Left colon (tissue), 2 donors: ENCODE data around the gene MED29. TPM values are rescaled to one million over a fixed set of nuclear protein-coding genes. Genes with fewer than 3 reads are reported as not detected.

ENCODE experiments used
- ATAC-seq: fragments of 200-7000 bp; cut with Tn5 transposase; one replicate; pipeline ENCODE4 v1.9.1; 2020; ENCODE audit warnings: mild to moderate bottlenecking, moderate library complexity
- DNase-seq, 2 donors: peaks; one replicate each; pipeline ENCODE4 v3.0.0-alpha.2; 2020
- intact Hi-C, 2 donors: fragments of 100-400 bp; cut with DNase I in 1 of 2; cut with micrococcal nuclease in 1 of 2; formaldehyde crosslinking; loops; one replicate each; pipeline versions ENCODE4 v1.11.2 to v1.14.0; 2022; cut with DNase I, micrococcal nuclease
- total RNA-seq, 2 donors: library from RNA; stranded (reverse); fragmentation: NEBNext Ultra II Directional; extraction: Animal tissue kit (Norgen Biotek cat#: 25700); gene quantifications; one replicate each; pipeline ENCODE4 v1.2.1, GENCODE V29; 2021
- donor health status: DM: no; HTN: no; CAD: no.
- donor health status: DM: yes; HTN: yes; CAD: no.

MED29 gene
- total RNA-seq, 2 donors from 2014 or later, result 30.4 to 32.4 TPM

DNA sequence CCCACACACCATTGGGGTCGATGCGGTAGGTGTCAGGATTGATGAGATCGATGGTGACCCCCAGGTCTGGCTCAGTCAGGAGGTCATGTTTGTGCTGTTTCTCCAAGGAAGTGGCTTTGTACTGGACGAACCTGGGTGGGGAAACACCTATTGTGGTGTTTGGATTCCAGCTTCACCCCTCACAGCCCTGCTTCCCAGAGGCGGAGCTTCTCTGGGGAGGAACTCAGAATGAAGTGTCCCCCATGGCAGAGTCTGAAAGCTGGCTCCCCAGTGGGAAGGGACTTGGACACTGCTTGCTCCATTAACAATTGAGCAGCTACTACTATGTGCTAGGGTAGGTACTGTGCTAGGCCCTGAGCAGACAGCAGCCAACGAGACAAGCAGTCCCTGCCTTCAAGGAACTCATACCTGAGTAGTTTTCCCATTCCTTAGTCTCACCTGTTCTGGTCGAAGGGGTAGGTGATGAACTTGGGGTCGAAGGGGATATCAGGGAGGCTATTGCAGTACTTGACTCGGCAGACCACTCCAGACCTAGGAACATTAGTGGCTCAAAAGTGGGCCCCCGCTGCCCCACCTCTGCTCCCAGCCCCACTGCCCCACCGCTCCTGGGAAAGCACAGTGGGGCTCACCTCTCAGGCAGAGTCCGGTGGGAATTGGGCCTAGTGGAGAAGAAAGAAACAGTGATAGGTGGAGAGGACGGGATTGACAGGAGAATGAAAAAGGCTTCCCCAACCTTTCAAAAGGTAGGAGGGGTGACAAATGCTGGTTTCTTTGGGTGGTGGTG is 1.4 kb upstream of the MED29 start:
- no peak for ATAC-seq
- no peak for DNase-seq
- intact Hi-C loops, result no loop called here

DNA sequence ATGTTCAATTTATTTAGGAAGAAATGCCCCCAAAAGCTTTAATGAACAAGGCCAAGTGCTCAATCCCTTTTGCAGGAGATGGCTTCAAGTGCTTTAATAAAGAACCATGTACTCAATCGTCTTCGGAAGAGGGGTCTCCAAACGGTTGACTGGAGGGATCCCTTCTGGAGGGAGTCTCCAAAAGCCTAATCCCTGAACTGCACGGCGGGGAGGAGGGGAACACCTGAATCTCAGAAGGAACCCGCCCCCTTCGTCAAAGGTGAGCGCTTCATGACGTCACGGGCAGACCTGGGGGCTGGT is 777 bp upstream of the MED29 start:
- ATAC-seq (peak; percentile 43), DNase-seq (no peak)
- intact Hi-C loops, result no loop called here

DNA sequence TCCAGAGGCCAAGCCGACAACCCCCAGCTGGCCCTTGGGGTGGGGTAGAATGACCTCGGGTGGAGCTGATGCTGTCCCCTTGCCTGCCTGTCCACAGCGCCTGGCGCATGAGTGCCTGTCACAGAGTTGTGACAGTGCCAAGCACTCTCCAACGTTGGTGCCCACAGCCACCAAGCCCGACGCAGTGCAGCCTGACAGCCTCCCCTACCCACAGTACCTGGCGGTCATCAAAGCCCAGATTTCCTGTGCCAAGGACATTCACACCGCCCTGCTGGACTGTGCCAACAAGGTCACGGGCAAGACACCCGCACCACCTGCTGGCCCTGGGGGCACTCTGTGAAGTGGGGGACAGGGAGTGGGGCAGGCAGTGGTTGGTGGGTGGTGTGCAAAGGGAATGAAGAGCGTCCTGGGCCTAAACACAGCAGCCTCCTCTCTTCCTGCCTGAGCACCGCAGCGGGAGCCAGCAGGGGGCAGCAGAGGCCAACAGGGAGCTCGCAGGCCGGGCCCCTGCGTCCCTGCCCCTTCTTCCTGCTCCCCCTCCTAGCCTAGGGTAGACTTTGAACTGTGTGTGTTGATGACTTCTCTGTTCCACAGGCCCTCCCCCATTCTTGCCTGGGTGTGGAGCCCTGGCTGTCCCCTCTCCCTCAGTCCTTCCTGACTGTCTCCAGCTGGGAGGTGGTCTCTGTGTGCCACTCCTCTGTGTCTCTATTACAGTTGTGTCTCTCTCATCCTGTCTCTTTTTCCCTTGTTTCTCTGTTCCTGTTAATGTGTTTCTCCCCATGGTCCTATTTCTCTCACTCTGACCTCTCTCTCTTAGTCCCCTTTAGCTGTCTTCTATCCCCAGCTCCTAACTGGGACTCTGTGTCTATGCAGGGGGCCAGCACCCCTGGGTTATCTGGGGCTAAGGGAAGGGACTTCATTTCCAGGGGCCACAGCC is 6.5 kb downstream of the MED29 start:
- intact Hi-C loops, result no loop called here
- ATAC-seq (peak; percentile 70), DNase-seq (peak; percentile 91 to 97)

DNA sequence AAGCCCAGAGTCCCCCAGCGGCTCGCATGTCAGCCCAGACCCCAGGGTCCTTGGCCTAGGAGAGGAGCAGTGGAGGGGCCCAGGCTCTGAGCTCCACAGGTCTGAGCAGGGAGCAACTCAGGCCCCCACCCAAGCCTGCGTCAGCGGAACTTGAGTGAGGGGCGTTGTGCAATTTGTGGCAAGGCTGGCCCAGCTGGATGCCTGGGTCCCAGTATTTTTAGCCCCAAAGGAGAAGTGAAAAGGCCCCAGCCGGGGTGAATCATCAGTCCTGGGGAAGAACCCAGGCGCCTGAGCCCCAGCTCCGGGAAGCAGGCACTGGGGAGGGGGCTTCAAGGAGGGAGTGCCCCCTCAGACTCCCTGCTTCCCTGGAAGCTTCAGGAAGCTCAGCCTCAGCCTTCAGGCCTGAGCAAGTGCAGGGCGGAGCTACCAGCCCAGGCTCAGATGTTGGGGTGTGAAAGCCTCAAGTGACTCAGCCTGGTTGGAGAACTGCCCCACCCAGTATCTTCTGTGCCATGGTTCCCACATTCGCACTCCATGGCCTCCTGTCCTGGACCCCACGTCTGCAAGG is 7.2 kb downstream of the MED29 start:
- intact Hi-C loops, result no loop called here
- peak; percentile 78 to 93 for DNase-seq
- ATAC-seq, result peak; percentile 62

DNA sequence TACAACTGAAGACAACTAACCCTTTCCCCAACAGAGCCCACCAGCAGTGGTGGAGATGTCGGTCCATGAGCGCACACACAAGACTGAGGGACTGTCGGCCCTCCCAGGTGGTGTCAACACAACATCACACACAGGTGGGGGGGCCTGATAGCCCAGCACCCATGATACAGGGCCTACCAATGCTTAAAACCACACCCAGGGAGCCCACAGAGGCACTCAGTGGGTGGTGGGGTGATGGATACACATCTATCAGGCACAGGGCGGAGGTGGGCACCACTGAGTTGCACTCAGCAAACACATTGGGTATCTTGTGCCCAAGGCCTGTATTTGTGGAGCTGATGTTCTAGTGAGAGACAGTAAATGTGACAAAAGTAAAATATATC is 8.5 kb downstream of the MED29 start:
- ATAC-seq (no peak), DNase-seq (peak in 1 of 2 donors; percentile 24)
- intact Hi-C loops, result no loop called here

DNA sequence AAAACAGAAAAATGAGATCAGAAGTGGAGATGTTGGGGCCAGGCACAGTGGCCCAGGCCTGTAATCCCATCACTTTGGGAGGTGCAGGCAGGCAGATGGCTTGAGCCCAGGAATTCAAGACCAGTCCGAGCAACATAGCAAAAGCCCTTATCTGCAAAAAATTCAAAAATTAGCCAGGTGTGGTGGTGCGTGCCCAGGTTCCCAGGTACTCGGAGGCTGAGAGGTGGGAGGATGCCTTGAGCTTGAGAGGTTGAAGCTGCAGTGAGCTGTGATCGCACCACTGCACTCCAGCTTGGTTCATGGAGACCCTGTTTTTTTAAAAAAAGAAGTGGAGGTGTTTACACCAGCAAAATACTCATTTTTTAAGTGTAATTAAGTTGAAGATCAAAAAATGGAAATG is 8.9 kb downstream of the MED29 start:
- ATAC-seq, result no peak

DNA sequence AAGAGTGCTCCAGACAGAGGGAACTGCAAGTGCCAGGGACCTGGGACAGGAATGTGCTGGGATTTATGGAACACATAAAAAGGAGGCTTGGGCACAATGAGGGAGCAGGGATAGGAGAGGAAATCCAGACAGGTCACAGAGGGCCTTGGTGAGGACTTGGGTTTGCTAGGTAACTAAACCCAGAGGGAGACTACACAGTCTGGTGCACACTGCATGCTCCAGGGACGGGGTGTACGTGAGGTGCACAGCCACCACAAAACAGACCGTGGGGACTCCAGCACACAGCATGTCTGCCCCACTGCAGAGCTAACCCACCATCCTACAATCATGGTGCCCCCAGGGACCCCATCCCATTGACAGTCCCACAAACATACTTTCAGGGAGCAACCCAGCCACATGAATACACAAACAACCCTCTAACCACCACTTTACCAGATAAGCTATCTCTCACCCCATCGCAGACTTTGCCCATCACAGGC is 9.9 kb downstream of the MED29 start:
- intact Hi-C loops, result no loop called here
- ATAC-seq, result no peak
- no peak for DNase-seq

More for the DNA sequence above, 8.9 kb downstream of the MED29 start:
- DNase-seq, result no peak
- intact Hi-C loops, result no loop called here

DNA sequence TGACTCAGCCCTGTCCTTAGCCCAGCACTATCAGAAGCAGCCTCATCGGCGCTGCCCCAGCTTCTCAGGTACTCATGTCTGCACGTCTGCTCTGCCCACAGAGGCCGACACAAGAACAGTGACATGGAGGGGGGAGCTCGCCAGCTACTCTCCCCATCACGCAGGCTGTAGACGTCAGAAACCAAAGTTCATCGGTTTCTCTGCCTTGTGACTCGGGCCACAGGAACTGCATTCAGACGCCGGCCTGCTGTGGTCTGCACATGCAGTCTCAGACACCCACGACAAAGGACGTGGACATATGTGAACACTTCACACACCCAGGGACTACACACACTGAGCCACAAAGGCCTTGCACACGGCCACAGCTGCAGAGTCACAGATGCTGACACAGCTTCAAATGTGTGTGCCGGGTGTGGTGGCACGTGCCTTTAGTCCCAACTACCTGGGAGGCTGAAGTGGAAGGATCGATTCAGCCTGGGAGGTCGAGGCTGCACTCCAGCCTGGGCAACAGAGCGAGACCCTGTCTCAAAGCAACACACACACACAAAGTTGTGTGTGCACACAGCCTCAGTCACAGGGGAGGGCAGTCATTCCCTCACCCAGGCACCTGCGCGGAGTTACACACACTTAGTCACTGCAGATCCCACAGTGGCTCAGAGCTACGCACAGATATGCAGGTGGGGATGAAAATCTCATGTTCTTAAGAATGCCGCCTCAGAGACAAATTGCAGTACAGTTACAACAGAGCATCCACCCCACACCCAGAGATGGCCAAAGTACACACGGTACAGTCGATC is 10.6 kb downstream of the MED29 start:
- DNase-seq, result peak; percentile 84 to 91
- intact Hi-C loops, result no loop called here
- peak; percentile 43 for ATAC-seq

DNA sequence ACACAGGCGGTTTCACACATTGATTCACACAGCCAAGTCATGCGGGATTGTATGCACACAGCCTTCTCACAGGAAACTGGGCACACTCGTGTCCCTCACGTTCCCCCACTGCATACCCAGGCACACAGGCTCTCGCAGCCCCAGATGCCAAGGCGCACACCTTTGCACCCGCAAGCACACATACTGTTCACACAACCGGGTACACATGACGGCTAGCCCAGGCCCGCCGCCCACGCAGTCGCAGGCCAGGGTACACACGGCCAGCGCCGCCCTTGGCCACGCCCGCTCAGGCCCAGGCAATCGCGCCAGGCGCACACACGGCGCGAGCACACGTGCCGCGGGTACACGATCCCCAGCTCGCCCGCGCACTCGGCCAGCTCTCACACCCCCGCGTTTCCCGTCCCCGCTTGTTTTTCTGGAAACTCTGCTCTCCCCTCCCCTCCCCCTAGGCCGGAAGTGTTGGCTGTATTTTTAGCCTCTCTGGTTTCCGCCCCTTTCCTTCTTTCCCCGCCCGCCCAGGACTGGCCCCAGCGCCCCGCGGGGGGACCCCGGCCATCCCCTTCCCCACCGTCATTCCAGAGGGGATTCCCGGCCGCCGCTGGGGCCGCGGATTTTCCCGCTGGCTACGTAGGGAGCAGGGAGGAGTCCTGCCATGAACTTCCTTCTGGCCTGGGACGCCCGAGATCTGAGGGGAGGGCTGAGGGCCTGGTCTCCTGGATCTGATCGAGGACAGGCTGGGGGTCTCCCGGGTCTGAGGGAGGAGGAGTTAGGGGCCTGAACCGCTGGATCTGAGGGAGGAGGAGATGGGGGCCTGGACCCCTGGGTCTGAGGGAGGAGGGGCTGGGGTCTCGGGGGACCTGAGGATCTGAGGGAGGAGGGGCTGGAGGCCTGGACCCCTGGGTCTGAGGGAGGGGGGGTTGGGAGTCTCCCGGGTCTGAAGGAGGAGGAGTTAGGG is 11.4 kb downstream of the MED29 start:
- peak; percentile 92 to 94 for DNase-seq
- intact Hi-C loops, result no loop called here
- peak; percentile 33 for ATAC-seq

DNA sequence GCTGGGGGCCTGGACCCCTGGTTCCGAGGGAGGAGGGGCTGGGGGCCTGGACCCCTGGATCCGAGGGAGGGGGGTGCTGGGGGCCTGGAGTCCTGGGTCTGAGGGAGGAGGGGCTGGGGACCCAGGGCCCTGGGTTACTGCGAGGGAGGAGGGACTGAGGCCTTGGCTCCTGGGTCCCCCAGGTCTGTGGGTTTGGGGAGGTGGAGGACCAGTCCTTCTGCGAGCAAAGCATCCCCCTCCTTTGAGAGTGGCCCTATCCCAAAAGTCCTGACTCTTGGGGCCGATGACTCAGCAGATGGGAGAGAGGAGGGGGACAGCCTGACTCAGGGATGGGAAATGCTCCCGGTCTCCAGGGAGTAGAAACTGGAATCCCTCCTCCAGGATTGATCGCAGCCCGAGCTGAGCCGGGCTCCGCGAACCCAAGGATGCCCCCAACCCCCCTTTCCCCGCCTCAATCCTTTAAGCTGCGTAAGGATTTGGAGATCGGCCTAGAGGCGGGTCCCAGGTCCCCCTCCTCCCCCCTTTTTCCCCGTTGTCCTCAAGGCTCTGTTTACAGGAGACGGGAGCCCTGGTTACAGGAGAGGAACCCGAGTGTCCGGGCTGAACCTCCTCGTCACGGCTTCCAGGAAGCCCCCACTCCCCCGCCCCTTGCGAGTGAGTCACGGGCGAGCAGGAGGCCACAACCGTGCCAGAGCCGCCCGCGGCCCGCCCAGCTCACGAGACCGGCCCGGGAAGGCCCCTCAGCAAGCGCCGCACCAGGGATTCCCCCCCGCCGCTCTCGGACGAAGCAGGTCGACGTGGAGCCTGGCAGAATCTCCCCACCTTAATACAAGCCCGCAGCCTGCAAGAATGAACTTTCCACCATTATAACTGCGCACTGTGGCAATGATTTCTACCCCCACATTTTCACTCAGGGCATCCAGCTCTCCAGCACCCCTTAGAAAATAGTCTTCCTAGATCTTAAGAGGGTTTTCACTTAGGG is 12.4 kb downstream of the MED29 start:
- peak; percentile 31 for ATAC-seq
- DNase-seq, result peak; percentile 97 to 99
- intact Hi-C loops, result no loop called here

DNA sequence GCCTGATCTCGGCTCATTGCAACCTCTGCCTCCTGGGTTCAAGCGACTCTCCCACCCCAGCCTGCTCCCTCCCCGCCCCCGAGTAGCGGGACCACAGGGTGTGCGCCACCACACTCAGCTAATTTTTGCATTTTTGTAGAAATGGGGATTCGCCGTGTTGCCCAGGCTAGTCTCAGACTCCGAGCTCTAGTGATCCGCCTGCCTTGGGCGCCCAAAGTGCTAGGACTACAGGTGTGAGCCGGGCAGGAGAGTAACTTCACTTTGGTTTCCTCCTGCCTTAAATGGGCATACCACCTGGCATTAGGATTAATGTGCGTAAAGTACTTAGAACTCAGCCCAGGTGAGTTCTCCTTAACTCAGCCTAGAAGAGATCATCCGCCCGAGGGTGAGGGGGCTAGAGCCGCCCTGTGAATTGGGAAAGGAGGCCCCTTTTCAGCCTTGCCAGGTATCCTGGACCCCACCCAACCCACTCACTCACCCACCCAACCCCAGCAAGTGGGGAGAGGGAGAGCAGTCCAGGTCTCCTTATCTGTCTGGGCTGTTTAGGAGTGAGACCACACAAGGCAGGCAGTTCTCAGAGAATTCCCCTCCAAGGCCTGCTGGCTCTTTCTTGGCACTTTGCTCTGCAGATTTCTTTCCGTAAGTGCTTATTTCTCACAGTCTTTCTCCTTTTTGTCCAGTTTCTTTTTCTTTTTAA is 14.2 kb downstream of the MED29 start:
- DNase-seq, result peak in 1 of 2 donors; percentile 18

DNA sequence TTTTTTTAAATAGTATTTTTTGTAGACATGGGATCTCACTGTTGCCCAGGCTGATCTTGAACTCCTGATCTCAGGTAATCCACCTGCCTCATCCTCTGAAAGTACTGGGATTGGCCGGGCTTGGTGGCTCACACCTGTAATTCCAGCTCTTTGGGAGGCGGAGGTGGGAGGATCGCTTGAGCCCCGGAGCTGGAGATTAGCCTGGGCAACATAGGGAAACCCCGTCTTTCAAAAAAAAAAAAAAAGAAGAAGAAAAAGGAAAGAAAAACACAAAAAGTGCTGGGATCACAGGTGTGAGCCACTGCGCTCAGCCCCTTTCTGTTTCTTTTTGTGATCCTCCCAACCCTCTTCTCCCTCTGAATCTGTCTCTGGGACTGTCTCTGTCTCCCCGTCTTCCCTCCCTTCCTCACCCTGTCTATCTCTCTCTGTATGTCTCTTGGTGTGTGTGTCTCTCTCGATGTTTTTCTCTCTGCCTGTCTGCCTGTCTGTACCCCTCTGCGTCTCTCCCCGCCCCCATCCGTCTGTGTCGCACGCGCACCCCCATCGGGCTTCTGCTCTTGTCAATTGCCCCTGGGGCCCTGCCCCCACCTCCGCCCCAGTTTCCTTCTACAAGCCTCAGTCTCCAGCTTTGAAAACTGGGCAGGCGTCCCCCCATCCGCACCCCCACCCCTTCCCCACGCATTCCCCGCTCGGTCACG is 14.9 kb downstream of the MED29 start:
- DNase-seq (peak; percentile 85 to 90), ATAC-seq (no peak)
- intact Hi-C loops, result no loop called here

More for the DNA sequence above, 14.2 kb downstream of the MED29 start:
- intact Hi-C loops, result no loop called here
- no peak for ATAC-seq

DNA sequence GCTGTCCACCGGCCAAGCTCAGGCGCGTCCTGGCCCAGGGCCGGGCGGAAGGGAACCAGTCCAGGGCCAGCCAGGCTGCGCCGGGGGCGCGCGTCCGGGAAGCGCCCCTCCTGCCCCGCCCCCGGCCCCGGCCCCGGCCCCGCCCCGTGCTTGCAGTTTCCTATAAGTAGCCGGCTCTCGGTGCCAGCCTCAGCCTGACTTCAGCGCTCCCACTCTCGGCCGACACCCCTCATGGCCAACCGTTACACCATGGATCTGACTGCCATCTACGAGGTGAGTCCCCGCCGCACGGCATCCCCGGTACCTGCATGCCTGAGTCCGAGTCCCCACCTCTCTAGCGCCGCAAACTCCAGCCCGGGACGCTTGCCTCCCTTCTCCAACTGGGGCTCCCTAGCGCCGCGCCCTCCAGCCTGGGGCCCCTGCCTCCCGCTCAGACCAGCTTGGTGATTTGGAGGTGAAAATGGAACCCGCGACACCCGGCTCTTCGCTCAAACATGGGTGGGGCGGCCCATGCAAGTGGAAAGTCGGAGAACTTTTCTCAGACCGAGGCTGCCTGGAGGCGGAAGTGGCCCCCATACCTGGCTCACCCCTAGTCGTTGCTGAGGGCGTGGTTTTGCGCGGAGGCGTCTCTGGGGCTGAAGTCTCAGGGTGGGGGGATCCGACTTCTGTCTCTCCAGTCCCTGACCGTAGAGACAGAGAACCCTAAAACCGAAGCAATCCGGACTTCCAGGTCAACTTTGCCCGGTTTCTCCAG is 15.7 kb downstream of the MED29 start, which contains the start of gene ZFP36:
ZFP36 (plus strand) TSS at position 192 of the 754 bp plus-strand sequence; CDS start at position 250, 58 bp downstream.
- ATAC-seq (peak; percentile 32), DNase-seq (peak; percentile 90 to 95)
- intact Hi-C loops, result no loop called here

DNA sequence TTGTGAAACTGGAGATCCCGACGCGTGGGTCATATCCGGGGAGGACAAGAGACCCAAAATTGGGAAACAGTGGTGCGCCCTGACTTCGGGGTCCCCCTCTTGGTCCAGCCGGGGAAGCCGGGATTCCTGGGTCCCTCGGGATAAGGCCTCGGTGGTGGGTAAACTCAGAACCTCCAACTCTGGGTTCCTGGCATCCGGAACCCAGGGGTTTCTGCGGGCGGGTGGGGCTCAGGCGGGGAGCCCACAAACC is 16.2 kb downstream of the MED29 start:
- intact Hi-C loops, result no loop called here
- ATAC-seq (no peak), DNase-seq (no peak)
